ENCODE data around the gene PXDN.

PXDN gene

DNA sequence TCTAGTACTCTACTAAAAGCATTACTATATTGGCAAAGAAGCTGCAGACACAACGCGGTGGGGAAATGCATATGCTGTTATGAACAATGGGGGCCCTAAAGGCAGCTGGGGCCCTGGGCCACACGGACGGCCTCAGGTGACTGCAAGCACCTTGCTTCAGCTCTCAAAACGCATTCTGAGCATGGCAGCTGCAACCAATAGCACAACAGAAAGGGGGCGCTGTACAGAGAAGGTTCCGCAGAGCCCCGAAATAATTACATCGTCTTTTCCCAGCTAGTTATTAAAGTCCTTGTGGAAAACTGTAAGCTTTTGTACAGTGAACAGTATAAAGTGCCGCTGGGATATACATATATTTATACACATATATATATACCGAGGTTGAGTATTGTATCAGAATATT, 45.3 kb upstream of the PXDN start:
- DNase-seq (ENCODE audit: low read depth), result no peak
- TF ChIP-seq, protein P1, sequence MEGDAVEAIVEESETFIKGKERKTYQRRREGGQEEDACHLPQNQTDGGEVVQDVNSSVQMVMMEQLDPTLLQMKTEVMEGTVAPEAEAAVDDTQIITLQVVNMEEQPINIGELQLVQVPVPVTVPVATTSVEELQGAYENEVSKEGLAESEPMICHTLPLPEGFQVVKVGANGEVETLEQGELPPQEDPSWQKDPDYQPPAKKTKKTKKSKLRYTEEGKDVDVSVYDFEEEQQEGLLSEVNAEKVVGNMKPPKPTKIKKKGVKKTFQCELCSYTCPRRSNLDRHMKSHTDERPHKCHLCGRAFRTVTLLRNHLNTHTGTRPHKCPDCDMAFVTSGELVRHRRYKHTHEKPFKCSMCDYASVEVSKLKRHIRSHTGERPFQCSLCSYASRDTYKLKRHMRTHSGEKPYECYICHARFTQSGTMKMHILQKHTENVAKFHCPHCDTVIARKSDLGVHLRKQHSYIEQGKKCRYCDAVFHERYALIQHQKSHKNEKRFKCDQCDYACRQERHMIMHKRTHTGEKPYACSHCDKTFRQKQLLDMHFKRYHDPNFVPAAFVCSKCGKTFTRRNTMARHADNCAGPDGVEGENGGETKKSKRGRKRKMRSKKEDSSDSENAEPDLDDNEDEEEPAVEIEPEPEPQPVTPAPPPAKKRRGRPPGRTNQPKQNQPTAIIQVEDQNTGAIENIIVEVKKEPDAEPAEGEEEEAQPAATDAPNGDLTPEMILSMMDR (IDR thresholded peaks at IDR 0.05; ENCODE audit: low read length, missing control alignments), result no peak
- no peak overlapping the region for H3K4me3 ChIP-seq (replicated peaks; ENCODE audit: low read depth, low read length)

DNA sequence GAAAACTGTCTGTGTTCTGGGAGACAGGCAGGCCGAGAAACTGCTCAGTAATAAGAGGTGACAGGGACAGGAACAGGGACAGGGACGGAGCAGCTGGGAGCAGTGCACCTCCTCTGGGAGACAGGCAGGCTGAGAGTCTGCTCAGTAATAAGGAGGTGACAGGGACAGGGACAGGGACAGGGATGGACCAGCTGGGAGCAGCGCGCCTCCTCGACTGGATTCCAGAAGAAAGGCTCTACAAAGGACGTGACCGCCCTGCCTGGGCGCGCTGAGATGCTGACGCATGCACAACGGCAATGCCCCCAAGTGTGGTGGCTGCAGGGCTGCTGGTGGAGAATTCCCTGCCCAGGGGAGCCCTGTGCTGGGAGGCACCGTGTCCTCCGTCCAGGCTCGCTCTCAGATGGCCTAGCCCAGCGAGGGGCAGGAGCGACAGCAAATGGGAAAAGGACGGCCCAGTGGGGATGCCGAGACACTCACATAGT, 44.2 kb upstream of the PXDN start:
- TF ChIP-seq, protein P1 (IDR thresholded peaks at IDR 0.05; ENCODE audit: low read length, missing control alignments), result no peak
- no peak for DNase-seq (ENCODE audit: low read depth)
- H3K4me3 ChIP-seq (replicated peaks; ENCODE audit: low read depth, low read length), result no peak overlapping the region

DNA sequence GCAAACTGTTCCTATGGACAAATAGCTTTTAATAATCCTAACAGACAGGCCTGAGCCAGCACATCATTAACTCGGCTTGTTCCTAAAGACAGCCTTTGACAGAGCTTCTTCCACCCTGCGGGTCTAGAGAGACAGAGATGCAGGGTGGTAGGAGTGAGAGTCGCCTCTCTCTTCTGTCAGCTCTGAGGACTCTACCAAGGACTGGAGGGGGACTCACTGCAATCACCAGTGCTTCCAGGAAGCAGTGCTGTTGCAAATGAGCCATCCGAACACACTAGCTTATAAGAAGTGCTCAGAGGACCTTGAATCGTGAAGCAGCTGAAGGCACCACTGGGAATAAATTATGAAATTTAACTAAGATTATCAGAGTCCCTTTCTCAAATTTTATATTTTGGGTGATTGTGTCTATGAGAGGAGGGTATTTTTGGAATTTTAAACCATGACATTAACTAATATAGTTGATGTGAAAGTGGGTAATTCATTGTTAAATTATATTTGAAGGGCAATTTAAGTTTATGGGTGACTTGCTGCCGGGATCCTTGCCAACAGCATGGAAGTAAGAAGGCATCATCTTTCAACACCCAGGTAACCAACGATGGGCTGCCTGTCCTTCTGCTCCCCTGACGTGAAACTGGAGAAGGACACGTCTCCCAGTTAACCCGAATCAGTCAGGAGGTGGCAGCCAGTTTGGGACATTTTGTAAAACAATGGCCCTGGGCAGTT, 43.6 kb upstream of the PXDN start:
- H3K4me3 ChIP-seq (replicated peaks; ENCODE audit: low read depth, low read length), result no peak overlapping the region
- TF ChIP-seq, protein P1 (IDR thresholded peaks at IDR 0.05; ENCODE audit: low read length, missing control alignments), result no peak
- DNase-seq (ENCODE audit: low read depth), result no peak

DNA sequence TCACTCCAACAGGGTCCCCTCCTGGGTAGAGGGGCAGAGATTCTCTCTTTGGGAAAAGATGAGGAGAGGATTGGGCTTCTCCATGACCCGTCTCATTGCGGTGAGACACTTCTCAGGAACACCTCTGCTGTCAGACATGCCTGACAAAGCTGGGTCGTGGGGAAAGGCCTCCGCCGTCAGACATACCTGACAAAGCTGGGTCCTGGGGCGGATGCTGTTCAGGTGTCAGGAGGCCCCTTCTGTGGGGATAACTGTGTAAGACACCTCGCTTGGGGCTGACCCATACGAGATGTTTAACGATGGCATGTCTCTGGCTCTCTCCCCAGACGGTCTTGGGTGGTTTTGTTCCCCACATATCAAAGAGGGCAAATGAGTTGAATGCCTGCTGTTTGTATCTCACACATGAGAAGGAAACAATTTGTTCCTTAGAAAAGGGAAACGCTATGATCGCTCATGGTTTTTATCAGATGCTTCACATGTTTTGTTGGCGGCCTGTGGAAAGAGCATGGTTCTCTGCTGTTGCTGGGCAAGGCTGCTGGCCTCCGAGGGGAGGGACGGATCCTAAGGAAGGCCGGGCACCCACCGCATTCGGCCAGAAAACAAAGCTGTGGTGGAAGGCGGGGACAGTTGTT, 40.8 kb upstream of the PXDN start:
- no peak for DNase-seq (ENCODE audit: low read depth)
- TF ChIP-seq, protein P1 (IDR thresholded peaks at IDR 0.05; ENCODE audit: low read length, missing control alignments), result no peak
- no peak overlapping the region for H3K4me3 ChIP-seq (replicated peaks; ENCODE audit: low read depth, low read length)

DNA sequence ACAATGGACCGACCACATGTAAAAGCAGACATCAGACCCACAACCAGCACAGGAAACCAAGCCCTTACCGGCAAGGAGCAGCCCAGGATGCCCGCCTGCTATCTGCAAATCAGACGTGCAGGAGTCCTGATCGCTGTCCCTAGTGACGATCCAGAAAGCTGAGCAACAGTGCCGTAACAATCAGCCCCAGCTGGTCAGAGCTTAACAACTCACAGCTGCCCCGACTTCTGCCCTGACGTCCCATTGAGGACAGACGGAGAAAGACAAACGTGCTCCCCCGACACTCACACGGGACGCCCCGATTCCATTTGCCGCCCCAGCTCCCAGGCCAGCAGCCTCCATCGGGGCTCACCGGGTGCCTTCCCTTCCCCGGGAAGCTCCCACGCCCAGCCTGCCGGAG, 39.8 kb upstream of the PXDN start:
- DNase-seq (ENCODE audit: low read depth), result no peak
- H3K4me3 ChIP-seq (replicated peaks; ENCODE audit: low read depth, low read length), result no peak overlapping the region
- TF ChIP-seq, protein P1 (IDR thresholded peaks at IDR 0.05; ENCODE audit: low read length, missing control alignments), result no peak

DNA sequence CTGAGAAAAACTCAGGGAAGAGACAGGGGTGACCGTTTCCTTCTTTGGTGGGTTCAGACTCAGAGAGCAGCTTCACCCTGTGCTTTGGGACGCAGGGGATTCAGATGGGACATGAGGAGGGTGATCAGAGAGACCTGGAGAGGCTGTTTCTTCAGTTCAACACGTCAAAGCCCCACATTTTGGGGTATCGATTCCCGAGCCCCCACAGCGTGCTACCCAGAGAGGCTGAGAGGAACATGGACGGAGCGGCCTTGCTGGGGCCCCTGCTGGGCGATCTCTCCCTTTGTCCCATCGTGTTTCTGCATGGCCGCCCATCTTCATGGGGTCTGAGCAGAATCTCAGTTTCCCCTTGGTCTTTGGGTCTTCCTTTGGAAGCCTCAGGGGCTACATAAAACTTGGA, 38.2 kb upstream of the PXDN start:
- no peak for DNase-seq (ENCODE audit: low read depth)
- TF ChIP-seq, protein P1 (IDR thresholded peaks at IDR 0.05; ENCODE audit: low read length, missing control alignments), result no peak

More for the DNA sequence above, 38.2 kb upstream of the PXDN start:
- no peak overlapping the region for H3K4me3 ChIP-seq (replicated peaks; ENCODE audit: low read depth, low read length)
